Stimulated activated CD4-positive, alpha-beta T cell treated with anti-CD3 and anti-CD28 coated beads, Interleukin-15, amount 100 ng/mL, for 1 hour (primary cell): ENCODE data around the gene CACNA2D3.
"Not testable (repeated sequence)": the region's sequence is repeated elsewhere in the genome, so short reads cannot be mapped to it uniquely, and the experiment has no call there.

Source experiments
- DNase-seq, 2 donors: peaks; one replicate each; pipeline ENCODE4 v3.0.0-alpha.2; 2020; ENCODE audit warnings: low read depth in 1 of 2, low spot score in 1 of 2

The CACNA2D3 gene

GRCh38 chr3:54622678-54623077 is 500.3 kb downstream of the CACNA2D3 start:
- no peak for DNase-seq

GRCh38 chr3:54625805-54626787 is 503.7 kb downstream of the CACNA2D3 start:
- no peak for DNase-seq

- no peak for DNase-seq
These were observed 506.6 kb downstream of the CACNA2D3 start for GRCh38 chr3:54628888-54629441.

GRCh38 chr3:54630101-54630623 is 507.8 kb downstream of the CACNA2D3 start:
- DNase-seq: no peak

- DNase-seq: not testable (repeated sequence)
These were observed 508.6 kb downstream of the CACNA2D3 start for GRCh38 chr3:54631001-54631400.

- no peak for DNase-seq
These were observed 509.4 kb downstream of the CACNA2D3 start for GRCh38 chr3:54631516-54632325.

- DNase-seq: no peak
These were observed 509.9 kb downstream of the CACNA2D3 start for GRCh38 chr3:54632326-54632665.

GRCh38 chr3:54632834-54633233 is 510.5 kb downstream of the CACNA2D3 start:
- DNase-seq: no peak

- no peak for DNase-seq
These were observed 511.2 kb downstream of the CACNA2D3 start for GRCh38 chr3:54633444-54634121.

GRCh38 chr3:54634122-54634469 is 511.7 kb downstream of the CACNA2D3 start:
- DNase-seq: no peak

- DNase-seq: not testable (repeated sequence)
These were observed 517.5 kb downstream of the CACNA2D3 start for GRCh38 chr3:54639790-54640372.

- no peak for DNase-seq
These were observed 519.1 kb downstream of the CACNA2D3 start for GRCh38 chr3:54641226-54642014.

- DNase-seq: no peak
These were observed 519.8 kb downstream of the CACNA2D3 start for GRCh38 chr3:54642147-54642546.

- no peak for DNase-seq
These were observed 525.4 kb downstream of the CACNA2D3 start for GRCh38 chr3:54647721-54648120.

GRCh38 chr3:54649551-54649950 is 527.2 kb downstream of the CACNA2D3 start:
- no peak for DNase-seq

- DNase-seq: no peak
These were observed 531.3 kb downstream of the CACNA2D3 start for GRCh38 chr3:54653456-54654195.

- no peak for DNase-seq
These were observed 532.4 kb downstream of the CACNA2D3 start for GRCh38 chr3:54654776-54655175.

GRCh38 chr3:54659347-54659746 is 537.0 kb downstream of the CACNA2D3 start:
- no peak for DNase-seq

- DNase-seq: no peak
These were observed 538.4 kb downstream of the CACNA2D3 start for GRCh38 chr3:54660714-54661132.
